SK-N-MC (cell line): Measurements from ENCODE around the gene TSPAN15.

ENCODE experiments used
- EZH2 ChIP-seq: fragments of 200-600 bp; sonication (generic); IDR thresholded peaks from one replicate; pipeline ENCODE4 v1.6.1; 2017; ENCODE audit warnings: antibody characterized with exemption
- FOXP2 ChIP-seq: optimal IDR thresholded peaks from 2 replicates; pipeline ENCODE3; 2011; ENCODE audit warnings: mild to moderate bottlenecking, moderate library complexity; ENCODE audit not compliant: insufficient read depth; ENCODE audit errors: extremely low read length, control extremely low read depth
- POLR2AphosphoS5 ChIP-seq: IDR thresholded peaks from 2 replicates; pipeline ENCODE4 v1.6.1; 2012; ENCODE audit warnings: mild to moderate bottlenecking, low read depth, low read length, borderline replicate concordance

DNA sequence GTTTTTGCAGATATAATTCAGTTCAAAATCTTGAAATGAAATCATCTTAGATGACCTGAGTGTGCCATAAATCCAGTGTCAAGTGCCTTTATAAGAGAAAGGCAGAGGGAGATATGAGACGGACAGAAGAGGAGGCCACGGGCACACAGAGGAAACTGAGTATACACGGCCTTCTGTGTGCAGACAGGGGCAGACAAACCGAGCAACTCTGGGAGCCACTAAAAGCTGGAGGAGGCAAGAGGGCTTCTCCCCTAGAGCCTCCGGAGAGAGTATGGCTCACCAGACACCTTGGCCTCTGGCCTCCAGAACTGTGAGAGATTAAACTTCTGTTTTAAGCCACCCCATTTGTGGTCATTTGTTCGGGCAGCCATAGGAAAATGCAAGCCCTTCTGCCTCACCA is 12.6 kb downstream of the TSPAN15 start:
- TF ChIP-seq POLR2AphosphoS5 (no peak), EZH2 (no peak), FOXP2 (no peak)
